ENCODE data around the gene IGFBP3. TPM values are rescaled to one million over a fixed set of nuclear protein-coding genes. Genes with fewer than 3 reads are reported as not detected.

The IGFBP3 gene
- total and polyA plus RNA-seq, 2 of the 13 experiments (the other 11 are each of a cell fraction or from before 2014, with no cell fraction given): 57.5 TPM; not detected in 1

GRCh38 chr7:45917658-45918057 lies 3.4 kb downstream of the IGFBP3 start (continued):
- TF ChIP-seq SMC3 (IDR thresholded peaks at IDR 0.05; ENCODE audit: low read length) (peak; percentile 80), ARNT (IDR thresholded peaks at IDR 0.05) (no peak), MYNN (CRISPR knock-in tag; IDR thresholded peaks at IDR 0.05; ENCODE audit: low read depth) (no peak), RNF219 (CRISPR knock-in tag; IDR thresholded peaks at IDR 0.05) (no peak), SKIL (CRISPR knock-in tag; IDR thresholded peaks at IDR 0.05; ENCODE audit: borderline replicate concordance) (no peak), ZNF549 (CRISPR knock-in tag; IDR thresholded peaks at IDR 0.05) (no peak), XRCC5 (optimal IDR thresholded peaks at IDR 0.05; ENCODE audit: low read length) (peak; percentile 80)
- TF ChIP-seq, protein P1, sequence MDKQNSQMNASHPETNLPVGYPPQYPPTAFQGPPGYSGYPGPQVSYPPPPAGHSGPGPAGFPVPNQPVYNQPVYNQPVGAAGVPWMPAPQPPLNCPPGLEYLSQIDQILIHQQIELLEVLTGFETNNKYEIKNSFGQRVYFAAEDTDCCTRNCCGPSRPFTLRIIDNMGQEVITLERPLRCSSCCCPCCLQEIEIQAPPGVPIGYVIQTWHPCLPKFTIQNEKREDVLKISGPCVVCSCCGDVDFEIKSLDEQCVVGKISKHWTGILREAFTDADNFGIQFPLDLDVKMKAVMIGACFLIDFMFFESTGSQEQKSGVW (CRISPR knock-in tag; IDR thresholded peaks at IDR 0.05; ENCODE audit: borderline replicate concordance): no peak

Measured in HepG2 (cell line).